Measurements from ENCODE around the gene SLC23A2.

DNA sequence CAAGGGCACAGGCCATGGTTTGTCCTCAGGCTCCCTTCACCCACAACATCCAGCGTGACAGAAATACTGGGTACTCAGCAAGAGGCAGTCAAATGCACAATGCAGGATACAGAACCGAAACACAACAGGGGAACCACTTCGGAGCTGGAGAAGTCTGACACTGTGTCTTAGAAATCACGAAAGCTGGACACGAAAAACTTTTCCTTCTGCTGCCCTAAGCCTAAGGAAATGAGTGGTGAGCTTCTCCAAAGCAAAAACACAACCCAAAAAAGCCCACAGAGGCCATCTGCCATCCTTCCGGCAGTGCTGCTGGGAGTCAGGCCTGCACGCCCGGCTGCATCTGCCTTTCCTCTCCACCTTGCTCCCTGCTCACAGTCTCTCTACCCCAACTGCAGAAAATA is 106.3 kb downstream of the SLC23A2 start:
- TF ChIP-seq, protein P1, sequence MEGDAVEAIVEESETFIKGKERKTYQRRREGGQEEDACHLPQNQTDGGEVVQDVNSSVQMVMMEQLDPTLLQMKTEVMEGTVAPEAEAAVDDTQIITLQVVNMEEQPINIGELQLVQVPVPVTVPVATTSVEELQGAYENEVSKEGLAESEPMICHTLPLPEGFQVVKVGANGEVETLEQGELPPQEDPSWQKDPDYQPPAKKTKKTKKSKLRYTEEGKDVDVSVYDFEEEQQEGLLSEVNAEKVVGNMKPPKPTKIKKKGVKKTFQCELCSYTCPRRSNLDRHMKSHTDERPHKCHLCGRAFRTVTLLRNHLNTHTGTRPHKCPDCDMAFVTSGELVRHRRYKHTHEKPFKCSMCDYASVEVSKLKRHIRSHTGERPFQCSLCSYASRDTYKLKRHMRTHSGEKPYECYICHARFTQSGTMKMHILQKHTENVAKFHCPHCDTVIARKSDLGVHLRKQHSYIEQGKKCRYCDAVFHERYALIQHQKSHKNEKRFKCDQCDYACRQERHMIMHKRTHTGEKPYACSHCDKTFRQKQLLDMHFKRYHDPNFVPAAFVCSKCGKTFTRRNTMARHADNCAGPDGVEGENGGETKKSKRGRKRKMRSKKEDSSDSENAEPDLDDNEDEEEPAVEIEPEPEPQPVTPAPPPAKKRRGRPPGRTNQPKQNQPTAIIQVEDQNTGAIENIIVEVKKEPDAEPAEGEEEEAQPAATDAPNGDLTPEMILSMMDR (IDR thresholded peaks at IDR 0.05; ENCODE audit: poor library complexity, severe bottlenecking), result no peak
- no peak for TF ChIP-seq EZH2 (IDR thresholded peaks at IDR 0.05; ENCODE audit: borderline replicate concordance, insufficient read depth, low read length, poor library complexity, severe bottlenecking)
- TF ChIP-seq SMC3 (conservative IDR thresholded peaks at IDR 0.05; ENCODE audit: poor library complexity), result no peak
- TF ChIP-seq EP300 (conservative IDR thresholded peaks at IDR 0.05; ENCODE audit: poor library complexity, severe bottlenecking), result no peak

All from neural cell (in vitro differentiated cells).